LNCaP clone FGC (cell line): ENCODE results near the gene BCL11A.

Experiments used
- DNase-seq: peaks from one replicate; pipeline ENCODE4 v3.0.0-alpha.2; 2011; ENCODE audit warnings: low read depth
- H3K4me3 ChIP-seq: 2 replicates; pipeline ENCODE4 v1.5.1; 2011; ENCODE audit warnings: mild to moderate bottlenecking, low read depth, low read length, control low read depth
- TF ChIP-seq, protein P1 (sequence below): IDR thresholded peaks from 2 replicates; pipeline ENCODE4 v1.5.1; 2012; ENCODE audit warnings: mild to moderate bottlenecking; ENCODE audit not compliant: control insufficient read depth, insufficient read depth; ENCODE audit errors: extremely low read depth

BCL11A gene

DNA sequence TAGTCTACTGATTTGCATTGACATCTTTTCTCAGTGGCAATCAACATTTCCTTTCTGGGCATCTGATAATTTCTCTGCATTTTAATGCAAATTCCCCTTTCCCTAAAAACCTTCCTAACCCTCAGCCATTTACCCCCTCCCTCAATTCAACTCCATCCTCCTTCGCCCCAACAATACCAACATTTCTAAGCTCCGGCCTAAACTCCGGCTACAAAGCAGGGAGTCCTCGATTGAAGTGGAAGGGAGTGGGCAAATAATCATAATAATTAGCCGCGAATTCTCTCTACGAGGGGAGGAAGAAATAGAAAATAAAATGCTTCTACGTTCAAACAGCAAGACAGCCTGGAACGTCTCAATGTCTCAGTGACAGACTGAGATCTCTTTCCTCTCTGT lies 4.6 kb downstream of the BCL11A start:
- no peak overlapping the region for H3K4me3 ChIP-seq
- TF ChIP-seq, protein P1, sequence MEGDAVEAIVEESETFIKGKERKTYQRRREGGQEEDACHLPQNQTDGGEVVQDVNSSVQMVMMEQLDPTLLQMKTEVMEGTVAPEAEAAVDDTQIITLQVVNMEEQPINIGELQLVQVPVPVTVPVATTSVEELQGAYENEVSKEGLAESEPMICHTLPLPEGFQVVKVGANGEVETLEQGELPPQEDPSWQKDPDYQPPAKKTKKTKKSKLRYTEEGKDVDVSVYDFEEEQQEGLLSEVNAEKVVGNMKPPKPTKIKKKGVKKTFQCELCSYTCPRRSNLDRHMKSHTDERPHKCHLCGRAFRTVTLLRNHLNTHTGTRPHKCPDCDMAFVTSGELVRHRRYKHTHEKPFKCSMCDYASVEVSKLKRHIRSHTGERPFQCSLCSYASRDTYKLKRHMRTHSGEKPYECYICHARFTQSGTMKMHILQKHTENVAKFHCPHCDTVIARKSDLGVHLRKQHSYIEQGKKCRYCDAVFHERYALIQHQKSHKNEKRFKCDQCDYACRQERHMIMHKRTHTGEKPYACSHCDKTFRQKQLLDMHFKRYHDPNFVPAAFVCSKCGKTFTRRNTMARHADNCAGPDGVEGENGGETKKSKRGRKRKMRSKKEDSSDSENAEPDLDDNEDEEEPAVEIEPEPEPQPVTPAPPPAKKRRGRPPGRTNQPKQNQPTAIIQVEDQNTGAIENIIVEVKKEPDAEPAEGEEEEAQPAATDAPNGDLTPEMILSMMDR = no peak
- no peak for DNase-seq

DNA sequence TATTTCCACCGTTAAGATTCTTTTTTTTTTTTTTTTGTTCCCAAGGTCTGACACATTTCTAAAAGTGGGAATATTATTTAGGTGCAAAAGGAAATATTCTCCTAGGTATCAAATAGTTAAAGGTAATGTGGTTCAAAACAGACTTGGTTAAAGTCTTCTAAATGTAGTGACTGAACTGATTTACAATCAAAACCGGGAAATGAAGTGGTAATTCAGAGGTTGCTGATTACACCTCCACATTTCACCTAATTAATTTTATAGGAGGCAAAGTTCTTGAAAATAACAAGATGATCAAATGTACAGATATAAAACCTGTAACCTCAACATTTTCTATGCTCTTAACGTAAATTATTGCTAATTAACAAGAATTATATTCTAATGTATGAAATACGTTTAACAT lies 5.1 kb downstream of the BCL11A start:
- TF ChIP-seq, protein P1 = no peak
- DNase-seq = no peak
- no peak overlapping the region for H3K4me3 ChIP-seq

DNA sequence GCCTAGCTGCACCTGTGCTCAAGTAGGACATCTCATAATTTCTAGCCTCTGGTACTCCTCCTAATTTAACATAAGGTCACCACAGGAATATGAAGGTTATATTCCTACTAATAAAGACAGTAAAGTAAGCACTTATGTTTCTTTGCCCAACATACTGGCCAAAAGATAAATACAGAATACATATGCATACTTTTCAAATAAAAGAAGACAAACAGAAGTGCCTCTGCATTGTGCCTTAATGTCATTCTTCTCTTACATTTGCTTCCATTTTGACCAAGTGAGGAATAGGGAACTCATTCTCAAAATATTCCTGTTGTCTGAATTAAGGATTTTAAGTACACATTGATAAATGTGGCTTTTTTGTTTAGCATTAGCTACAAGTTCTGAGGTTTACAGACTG lies 5.6 kb downstream of the BCL11A start:
- no peak overlapping the region for H3K4me3 ChIP-seq
- TF ChIP-seq, protein P1 = no peak
- DNase-seq = no peak

DNA sequence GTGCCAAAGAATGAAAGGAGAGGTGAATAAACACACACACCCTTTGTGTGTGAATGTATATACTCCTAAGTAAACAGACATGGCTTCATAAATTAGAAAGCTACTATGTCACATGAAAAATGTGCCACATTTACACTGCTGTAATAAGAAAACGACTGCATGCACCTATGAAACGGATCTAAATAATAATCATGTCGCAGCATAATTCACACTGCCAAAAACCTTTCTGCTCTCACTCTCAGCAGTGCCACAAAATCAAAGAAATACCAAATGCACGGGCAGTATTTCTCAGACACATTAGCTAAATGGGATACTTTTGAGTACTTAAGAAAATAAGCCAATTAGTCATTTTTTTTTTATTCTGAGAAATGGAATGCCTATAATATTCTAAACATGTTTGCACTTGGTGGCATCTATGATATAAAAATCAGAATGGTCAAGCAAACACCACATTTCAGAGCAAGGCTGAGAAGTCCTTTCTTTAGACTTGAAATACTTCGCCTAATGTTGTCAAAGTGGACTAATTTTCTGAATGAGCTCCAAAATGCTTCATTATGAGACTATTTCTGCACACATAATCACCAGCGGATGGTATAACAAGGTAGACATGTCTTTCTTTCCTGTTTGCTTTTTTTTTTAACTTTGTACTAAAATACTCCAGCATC lies 6.6 kb downstream of the BCL11A start:
- no peak overlapping the region for H3K4me3 ChIP-seq
- no peak for DNase-seq
- TF ChIP-seq, protein P1 = no peak

DNA sequence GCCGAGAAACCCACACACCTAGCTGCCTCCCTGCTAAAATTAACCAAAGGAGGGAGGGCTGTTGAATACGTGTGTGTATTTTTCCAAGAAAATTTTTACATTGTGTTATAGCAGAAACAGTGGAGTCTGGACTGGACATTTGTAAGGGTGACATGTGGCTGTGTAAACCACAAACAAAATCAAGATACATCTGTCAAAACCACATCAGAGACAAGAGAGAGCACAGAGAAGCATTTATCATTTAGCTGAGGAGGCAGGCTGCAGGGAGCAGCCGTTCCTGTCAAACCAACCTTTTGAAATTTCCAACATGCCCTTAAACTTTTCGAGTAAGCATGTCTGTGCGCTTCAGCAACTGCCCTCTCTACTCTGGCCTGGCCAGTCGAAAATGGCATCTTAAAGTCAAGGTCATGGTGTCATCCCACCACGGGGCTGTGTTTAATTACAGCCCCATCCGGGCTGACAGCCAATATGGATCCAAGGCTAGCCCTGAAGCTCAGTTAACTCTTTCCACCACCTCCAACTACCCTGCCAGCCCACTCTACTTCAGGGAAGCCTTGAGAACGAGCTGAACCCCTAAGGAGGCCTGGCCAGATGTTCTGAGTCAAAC lies 8.4 kb downstream of the BCL11A start:
- no peak for DNase-seq
- TF ChIP-seq, protein P1 = no peak
- no peak overlapping the region for H3K4me3 ChIP-seq

DNA sequence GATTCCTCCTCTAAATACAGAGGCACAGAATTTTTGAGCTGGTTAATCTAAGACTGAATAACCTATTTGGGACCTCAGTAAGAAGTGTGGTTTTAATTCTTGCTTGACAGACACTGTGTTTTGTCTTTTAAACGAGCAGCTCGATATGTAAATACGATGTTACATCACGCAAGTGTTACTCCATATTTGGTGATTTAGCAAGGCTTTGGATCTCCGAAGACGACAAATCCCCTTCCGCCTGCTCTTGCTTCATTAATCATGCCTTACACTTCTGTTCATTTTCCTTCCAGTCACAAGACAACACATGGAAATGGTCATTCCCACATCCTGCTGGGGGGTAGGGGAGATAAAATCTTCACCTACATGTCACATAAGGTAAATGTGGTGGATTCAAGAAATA lies 9.4 kb downstream of the BCL11A start:
- no peak for DNase-seq
- no peak overlapping the region for H3K4me3 ChIP-seq
- TF ChIP-seq, protein P1 = no peak

DNA sequence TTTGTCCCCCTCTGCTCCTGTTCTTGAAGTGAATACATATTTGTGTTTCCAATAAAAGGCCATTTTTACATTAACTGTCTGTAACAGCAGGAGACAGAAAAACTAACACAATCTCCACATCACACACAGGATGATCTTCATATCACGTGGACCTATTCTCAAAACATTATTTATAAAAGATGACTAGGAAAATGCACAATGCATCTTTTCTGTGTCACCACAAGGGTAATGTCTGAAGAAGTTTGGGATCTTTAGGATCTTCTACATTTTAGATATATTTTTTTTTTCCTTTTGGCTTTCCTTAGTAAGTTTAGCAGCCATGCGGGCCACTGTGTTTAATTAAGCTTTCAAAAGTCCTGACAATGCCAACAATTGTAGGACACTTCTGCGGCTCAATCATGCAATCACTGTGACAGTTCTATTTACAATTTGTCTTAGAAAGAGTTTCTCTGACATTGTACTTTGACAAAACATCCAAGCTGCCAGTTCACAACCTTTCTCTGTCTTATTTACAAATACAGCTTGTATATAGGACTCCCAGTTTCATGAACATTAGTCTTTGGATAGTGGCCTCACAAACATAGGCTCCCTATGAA lies 12.3 kb downstream of the BCL11A start:
- TF ChIP-seq, protein P1 = no peak
- DNase-seq = no peak

More for the DNA sequence above, 12.3 kb downstream of the BCL11A start:
- H3K4me3 ChIP-seq = no peak overlapping the region
